ENCODE data around the gene IPPK. TPM values are rescaled to one million over a fixed set of nuclear protein-coding genes. Genes with fewer than 3 reads are reported as not detected.

Gene IPPK
- total RNA-seq, 1 experiment from 2014 or later, result 15.4 TPM

- no peak for TF ChIP-seq REST (IDR thresholded peaks at IDR 0.05; ENCODE audit: low read depth)
- no peak for TF ChIP-seq POLR2A (IDR thresholded peaks at IDR 0.05; ENCODE audit: borderline replicate concordance, extremely low read depth, insufficient read depth, insufficient read length)
- no peak for TF ChIP-seq ELF1 (IDR thresholded peaks at IDR 0.05; ENCODE audit: borderline replicate concordance, low read depth)
- no peak for TF ChIP-seq EGR1 (IDR thresholded peaks at IDR 0.05; ENCODE audit: low read depth)
- TF ChIP-seq ATF3 (IDR thresholded peaks at IDR 0.05), result no peak
- no peak for TF ChIP-seq ZNF274 (IDR thresholded peaks at IDR 0.05; ENCODE audit: low read depth, low read length)
- no peak for TF ChIP-seq RAD21 (IDR thresholded peaks at IDR 0.05; ENCODE audit: low read depth)
- no peak for TF ChIP-seq CBX3 (IDR thresholded peaks at IDR 0.05; ENCODE audit: low read depth)
- no peak for TF ChIP-seq CEBPB (IDR thresholded peaks at IDR 0.05; ENCODE audit: low read depth)
- no peak for TF ChIP-seq ZBTB33 (IDR thresholded peaks at IDR 0.05; ENCODE audit: extremely low read depth, insufficient replicate concordance, low read length)
- TF ChIP-seq FOSL1 (IDR thresholded peaks at IDR 0.05; ENCODE audit: low read depth), result no peak
Observed at GRCh38 chr9:92709240-92709639, 39.3 kb upstream of the IPPK start (continued).

Measured in HCT116 (cell line).